SHP77 (cell line): ENCODE results near the gene OR2A5.
"Not testable (repeated sequence)": the region's sequence is repeated elsewhere in the genome, so short reads cannot be mapped to it uniquely, and the experiment has no call there.

Experiments used
- DNase-seq, 2 experiments: peaks; one replicate each; lab custom pipeline; 2025; lab: John Stamatoyannopoulos, UW

Gene OR2A5, protein sequence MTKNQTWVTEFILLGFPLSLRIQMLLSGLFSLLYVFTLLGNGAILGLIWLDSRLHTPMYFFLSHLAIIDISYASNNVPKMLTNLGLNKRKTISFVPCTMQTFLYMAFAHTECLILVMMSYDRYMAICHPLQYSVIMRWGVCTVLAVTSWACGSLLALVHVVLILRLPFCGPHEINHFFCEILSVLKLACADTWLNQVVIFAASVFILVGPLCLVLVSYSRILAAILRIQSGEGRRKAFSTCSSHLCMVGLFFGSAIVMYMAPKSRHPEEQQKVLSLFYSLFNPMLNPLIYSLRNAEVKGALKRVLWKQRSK

DNA sequence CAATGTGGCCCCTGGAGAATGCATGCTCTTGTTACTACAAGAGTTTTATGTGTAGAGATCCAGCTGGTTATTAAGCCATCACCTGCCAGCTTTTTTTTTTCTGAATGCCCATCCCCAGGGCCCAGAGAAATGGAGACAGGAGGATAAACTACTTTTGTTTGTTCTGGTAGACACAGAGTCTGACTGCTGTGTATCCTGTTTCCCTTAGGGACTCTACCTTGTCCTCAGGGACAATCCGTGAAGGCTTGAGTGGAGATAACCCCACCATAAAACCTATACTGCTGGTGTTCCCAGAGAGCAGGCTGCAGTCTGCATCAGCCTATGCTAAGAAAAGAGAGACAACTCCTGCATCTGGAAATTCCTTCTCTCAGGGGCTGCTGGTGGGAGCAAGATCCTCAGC is at the start of gene OR2A5:
OR2A5 (plus strand) TSS at position 301 of the 400 bp plus-strand sequence. CDS start 1,454 bp downstream, outside the sequence.
- no peak for DNase-seq

DNA sequence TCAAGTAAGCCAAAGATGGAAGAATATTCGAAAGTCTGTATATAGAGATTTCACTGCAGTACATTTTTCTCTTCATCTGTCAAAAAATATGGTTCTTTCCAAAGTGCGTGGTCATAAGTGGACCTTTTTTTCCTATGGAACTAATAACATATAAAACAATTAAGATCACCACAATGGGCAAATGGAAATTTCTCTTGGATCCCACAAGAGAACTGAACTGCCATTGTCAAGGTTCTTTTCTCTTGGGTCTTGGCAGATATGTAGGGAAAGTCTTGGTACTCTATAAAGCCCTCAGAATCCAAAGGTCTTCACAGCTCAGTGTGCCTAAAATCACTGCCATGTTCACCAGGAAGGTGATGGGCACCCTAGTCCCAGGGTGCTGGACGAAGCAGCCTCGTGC is 48.7 kb upstream of the OR2A5 start, which contains the start of gene OR6B1:
OR6B1 (plus strand) TSS at position 301 of the 400 bp plus-strand sequence. CDS start 3,677 bp downstream, outside the sequence.
- no peak for DNase-seq

DNA sequence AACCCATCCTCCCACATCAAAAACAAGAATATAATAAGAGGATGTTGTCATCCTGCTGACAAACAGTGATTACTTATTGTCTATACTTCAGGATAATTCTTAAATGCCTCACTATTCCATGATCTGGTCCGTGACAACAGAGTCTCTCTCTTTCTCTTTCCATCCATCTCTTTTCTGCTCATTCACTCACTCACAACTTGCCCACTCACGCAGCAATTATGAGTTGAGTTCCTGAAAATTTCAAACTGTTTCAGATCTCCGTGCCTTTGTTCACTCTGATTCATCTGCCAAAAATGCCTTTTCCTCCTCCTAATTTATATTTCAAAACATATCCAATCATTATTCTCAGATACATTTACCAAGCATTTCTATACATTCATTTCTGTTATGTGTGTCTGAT is 47.2 kb upstream of the OR2A5 start:
- DNase-seq, result no peak

DNA sequence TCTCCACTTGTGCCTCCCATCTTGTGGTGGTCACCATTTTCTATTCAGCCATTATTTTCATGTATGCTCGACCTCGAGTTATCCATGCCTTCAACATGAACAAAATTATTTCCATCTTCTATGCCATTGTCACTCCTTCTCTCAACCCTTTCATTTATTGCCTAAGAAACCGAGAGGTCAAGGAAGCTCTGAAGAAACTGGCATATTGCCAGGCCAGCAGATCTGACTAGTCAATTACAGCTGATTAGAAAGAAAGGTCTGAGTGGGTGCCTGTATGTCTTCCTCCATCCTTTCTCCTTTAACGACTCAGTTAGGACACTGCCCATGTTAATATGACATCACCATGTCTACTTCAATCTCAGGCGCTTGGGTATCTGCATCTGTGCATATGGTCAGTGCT is 44.0 kb upstream of the OR2A5 start:
- DNase-seq, result no peak

DNA sequence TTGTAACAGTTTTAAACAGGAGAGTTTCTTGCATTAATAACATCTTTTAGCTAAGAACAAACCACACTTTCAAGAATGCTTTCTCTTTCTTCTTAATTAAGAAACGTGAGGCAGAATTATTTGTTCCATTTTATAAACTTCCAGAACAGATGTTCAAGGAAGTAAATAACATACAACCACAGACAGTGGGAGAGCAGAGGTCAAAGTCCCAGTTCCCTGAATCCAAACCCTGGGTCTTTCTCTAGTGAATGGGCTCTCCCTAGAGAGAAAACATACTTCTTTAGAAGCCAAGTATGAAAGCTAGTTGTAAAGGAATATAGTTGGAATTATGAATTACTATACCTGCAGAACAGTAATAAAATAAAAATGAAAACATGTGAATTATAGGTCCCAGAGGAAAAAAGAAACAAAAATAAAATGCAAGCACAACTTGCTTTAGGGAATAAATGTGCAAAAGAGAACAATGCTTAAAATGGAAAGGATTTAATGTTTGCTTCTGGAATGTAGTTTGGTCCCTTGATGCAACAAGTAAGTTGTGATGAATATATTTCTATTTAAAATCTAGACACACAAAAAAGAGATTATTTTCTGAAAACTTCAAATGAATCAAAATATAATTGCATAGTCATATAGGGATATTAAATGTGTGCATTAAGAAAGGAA is 42.6 kb upstream of the OR2A5 start:
- DNase-seq, result no peak

DNA sequence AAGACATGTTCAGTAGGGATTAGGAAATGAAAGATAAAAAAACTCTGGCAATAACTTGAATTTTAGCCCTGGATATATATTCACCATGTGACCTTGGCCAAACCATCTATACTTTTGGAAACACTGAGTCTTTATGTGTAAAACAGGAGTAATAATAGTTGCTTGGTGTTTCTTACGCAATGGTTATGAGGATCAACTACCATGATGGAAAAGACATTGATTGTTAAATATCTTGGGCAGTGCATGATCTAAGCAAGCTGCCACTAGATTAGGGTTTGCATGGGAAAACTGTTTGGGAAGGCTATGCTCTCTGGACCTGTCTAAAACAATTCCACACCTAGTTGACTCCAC is 42.1 kb upstream of the OR2A5 start:
- DNase-seq, result no peak

DNA sequence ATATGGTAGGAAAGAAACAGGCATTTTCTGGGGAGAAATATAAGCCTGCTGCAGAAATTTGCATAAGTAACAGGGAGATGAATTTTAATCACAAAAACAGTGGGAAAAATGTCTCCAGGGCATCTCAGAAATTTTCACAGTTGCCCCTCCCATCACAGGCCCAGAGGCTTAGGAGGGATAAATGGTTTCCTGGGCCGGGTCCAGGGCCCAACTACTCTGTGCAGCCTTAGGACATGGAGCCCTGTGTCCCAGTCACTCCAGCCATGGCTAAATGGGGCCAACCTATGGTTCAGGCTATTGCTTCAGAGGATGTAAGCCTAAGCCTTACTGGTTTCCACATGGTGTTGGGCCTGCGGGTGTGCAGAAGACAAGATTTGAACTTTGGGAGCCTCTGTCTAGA is 39.4 kb upstream of the OR2A5 start:
- no peak for DNase-seq

DNA sequence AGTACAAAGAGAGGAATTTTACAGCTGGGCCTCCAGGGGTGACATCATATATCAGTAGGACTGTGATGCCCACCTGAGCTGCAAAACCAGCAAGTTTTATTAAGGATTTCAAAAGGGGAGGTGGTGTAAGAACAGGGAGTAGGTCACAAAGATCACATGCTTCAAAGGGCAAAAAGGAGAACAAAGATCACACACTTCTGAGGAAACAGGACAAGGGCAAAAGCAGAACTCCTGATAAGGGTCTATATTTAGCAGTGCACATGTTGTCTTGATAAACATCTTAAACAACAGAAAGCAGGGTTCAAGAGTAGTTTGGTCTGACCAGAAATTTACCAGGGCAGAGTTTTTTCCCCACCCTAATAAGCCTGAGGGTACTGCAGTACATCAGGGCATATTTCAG is 38.7 kb upstream of the OR2A5 start:
- not testable (repeated sequence) for DNase-seq

DNA sequence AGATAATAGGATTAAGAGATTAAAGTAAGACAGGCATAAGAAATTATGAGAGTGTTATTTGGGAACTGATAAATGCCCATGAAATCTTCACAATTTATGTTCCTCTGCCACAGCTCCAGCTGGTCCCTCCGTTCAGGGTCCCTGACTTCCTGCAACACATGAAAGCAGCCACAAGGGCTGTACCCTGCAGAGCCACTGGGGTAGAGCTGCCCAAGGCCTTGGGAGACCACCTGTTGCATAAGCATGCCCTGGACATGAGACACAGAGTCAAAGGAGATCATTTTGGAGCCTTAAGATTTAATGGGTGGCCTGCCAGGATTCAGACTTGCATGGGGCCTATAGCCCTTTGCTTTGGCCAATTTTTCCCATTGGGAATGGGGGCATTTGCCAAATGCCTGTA is 37.9 kb upstream of the OR2A5 start:
- DNase-seq, result not testable (repeated sequence)

DNA sequence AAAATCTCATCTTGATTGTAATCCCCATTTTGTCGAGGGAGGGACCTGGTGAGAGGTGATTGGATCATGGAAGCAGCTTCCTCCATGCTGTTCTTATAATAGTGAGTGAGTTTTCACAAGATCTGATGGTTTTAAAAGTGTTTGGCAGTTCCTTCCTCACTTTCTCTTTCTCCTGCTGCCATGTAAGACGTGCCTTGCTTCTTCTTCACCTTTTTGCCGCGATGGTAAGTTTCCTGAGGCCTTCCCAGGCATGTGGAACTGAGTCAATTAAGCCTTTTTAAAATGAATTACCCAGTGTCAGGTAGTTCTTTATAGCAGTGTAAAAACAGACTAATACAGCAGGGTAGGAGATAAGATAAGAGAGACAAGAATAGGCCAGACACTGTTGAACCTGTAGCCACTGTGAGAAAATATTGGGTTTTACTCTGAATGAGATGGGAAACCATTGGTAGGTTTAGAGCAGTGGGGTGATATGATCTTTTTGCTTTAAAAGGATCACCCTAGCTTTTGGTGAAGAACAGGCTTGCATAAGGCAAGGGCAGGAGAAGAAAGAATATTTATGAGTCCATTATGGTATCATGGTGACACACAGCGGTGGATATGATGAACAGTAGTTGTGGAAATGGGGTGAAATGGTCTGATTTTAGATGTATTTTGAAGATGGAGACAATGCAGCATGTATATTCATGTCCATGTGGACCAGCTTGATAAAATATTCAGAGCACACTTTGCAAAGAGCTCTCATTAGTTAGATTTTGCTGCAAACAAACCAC is 37.1 kb upstream of the OR2A5 start:
- DNase-seq, result no peak

DNA sequence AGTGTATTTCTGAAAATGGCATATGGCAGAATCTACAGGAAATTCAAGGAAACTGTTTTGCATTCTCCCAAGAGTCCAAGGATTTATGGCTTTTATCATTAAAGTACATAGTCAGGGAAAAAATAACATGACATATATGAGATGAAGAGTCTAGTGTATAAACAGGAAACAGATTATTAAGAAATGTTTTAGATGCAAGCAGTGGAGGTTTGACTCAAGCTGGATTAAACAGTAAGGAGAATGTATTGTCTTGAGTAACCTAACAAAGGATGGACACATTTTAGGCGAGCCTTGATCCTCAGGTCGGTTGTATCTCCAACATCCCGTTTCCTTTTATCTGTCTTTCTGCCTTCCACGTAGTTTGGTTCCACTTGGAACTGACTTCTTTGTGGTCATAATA is 30.7 kb upstream of the OR2A5 start:
- DNase-seq, result no peak

DNA sequence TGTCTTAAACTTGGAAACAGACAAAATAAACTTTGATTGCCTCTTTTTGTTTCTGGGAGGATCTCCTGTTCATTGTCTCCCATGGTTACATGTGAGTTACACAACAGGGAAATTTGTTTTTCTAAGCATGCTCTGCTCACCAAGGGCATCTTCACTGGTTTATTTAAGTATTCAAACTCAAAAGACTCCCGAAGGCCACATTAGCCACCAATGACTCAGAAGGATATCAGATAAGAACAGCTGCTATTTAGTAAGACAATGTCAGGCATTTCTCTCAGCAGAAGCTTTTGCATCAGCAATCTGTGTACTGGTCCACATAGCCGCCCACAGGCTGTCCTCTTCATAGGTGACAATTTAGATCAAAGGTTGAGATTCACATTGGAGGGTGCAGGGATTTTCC is 29.3 kb upstream of the OR2A5 start:
- DNase-seq, result no peak

DNA sequence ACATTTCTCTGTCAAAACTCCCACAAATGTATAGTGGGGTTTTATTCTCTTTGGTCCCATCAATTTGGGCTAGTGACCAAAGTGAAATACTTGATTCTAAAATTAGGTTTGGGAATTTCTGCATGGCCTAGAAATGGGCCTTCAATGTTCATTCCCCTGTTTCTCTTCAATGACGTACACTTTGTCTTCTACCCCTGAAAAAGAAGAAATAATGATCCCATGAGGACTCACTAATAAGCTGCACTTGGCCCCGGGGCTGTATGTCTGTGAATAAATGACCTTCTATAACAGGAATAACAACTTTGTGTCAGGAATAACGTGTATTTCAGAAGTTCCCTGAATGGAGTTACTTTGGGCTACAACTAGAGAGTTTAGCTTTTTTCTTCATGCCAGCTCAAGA is 28.4 kb upstream of the OR2A5 start:
- no peak for DNase-seq

DNA sequence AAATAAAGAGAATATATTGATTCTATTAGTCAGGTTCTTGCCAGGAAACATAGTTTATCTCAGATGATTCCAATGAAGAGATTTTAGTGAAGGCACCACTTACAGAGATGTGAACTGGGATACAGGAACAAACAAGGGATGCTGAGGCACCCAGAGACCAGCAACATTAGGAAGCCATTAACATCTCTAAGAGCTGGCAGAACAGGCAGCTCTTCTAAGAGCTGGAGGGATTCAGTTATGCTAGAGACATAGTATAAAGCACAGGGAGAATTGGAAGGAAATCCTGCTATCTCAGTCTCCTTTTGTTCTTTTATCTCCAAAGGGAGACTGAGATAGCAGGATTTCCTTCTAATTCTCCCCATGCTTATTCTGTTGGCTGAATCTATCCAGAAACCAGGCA is 26.6 kb upstream of the OR2A5 start:
- no peak for DNase-seq

DNA sequence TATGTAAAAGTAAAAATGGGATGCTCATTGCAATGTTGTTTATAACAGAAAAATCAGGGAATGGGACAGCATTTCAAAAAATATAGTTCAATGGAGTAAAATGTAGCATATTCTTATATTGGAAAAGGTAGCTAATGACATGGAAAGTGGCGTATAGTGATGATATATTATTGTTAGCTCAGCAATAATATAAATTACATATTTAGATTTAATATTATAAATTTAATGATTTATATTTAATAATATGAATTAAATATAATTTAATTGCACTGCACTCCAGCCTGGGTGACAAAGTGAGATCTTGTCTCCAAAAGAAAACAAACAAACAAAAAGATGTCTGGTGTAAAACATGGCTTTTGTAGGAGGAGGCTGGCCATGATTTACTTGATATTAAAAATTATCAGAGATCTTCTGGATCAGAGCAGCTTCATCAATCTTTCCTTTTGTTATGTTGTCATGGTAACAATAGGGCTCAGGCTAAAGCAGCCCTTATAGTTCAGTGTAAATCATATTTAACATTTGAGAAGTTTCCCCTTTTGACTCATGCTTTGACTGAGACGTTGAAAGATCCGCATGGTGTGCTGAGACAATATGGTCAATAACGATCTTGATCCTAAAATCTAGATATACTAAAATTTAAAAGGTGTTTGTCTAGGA is 25.4 kb upstream of the OR2A5 start:
- DNase-seq, result no peak

DNA sequence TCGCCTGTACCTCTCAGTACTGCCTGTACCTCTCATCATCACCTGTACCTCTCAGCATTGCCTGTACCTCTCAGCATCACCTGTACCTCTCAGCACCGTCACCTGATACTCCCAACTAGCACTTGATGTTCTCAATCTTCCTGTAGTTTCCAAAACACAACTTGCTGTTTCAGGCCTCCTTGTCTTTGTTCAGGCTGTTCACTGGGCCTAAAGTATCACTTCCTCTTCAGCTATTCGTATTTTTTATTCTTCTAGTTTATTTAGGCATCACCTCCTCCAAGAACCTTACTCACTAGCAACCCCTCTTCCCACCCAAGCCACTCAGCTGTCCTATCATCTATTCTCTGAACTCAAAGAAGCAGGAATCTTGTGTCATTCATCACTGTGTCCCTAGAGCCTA is 24.5 kb upstream of the OR2A5 start:
- DNase-seq, result no peak

DNA sequence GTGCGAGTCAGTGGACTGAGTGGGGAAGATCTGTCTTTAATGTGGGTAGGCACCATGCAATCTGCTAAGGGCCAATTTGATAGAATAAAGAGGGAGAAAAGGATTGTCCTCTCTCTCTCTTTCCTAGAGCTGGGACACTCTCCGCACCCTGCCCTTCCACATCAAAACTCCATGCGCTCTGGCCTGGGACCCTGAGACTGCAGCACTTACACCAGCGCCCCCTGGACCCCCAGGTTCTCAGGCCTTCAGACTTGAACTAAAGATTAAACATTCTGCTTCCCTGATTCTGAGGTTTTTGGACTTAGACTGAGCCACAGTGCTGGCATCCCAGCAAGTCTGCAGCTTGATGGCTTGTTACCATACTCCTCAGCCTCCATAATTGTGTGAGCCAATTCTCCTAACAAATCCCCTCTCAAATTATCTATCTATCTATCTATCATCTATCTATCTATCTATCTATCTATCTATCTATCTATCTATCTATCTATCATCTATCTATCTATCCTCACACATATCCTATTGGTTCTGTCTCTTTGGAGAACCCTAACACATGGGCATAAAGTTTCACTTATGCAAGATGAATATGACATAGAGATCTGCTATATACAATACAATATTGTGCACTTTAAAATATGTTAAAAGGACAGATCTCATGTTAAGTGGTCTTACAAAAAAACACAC is 22.4 kb upstream of the OR2A5 start:
- no peak for DNase-seq

DNA sequence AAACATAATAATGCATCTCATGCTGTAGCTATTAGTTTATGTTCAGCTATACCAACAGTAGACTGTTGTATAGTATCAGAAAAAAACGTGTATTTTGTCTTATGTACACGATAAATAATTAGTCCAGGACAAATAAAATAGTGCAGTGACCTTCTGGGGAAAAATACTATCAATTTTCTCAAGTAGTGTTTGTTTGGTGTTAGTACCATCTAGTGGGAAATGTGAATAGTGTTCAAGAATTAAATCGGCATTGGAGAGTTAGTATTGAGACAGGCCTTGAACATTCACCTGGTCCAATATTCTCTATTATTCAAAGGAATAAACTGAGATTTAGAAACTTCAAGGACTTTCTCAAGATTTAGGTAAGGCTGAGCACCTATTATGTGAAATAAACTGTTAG is 21.7 kb upstream of the OR2A5 start:
- no peak for DNase-seq

DNA sequence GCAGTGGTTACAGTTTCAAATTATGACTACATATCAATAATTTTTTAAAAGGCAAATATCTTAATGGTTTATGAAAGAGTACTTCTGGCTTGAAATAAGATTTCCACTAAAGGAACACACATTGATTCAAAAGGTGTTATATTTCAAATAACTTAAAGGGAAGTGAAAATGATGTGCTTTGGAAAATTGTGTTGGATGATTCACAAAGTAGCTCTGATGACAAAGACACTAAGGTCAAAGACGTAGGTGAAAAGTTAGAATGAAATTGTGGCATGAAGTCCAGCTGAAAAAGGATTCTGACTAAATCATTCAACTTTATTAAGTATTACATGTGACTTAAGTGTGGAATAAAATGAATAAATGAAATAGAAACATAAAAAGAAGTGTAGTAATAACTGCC is 20.8 kb upstream of the OR2A5 start:
- DNase-seq, result no peak

DNA sequence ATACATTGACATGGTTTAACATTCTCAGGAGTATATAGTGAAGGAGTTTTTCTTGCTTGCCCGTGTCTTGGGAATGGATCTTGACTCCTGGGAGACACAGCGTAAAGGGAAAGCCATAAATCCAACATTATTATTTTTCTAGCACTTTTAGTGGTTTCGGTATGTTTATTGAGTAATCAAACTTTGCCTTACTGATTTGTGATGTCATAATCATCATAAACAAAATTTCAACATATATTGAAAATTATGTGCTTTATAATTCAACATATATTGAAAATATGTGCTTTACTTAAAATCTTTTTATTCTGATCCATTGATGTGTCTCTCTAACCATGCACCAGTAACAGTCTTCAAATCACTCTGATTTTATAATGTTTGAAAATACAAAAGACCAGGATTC is 20.2 kb upstream of the OR2A5 start:
- DNase-seq, result no peak

DNA sequence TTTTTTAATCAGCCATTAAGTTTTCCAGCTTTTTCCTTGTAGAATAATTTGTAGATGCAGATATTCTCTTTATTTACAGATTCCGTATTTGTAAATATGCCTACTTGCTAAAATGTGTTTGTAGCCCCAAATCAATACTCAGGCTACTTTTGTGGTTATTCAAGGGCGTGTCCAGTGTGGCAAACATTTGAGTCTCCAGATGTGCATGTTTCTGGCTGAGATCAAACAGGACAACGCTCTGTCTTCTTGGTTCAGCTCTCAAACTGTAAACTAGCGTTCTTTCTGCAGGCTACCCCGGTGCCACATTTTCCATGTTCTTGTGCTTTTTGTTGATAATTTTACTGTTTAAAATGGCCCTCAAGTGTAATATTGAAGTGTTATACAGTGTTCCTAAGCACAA is 16.2 kb upstream of the OR2A5 start:
- no peak for DNase-seq
